ENCODE data around the gene NAV2.

GRCh38 chr11:20029193-20029592 is 316.6 kb downstream of the NAV2 start:
- TF ChIP-seq CTCF (IDR thresholded peaks at IDR 0.05; ENCODE audit: poor library complexity, severe bottlenecking) (no peak), EZH2 (IDR thresholded peaks at IDR 0.05; ENCODE audit: borderline replicate concordance, insufficient read depth, low read length, poor library complexity, severe bottlenecking) (no peak), REST (IDR thresholded peaks at IDR 0.05; ENCODE audit: borderline replicate concordance) (no peak), POLR2AphosphoS5 (IDR thresholded peaks at IDR 0.05) (no peak), SMC3 (conservative IDR thresholded peaks at IDR 0.05; ENCODE audit: poor library complexity) (no peak), RAD21 (conservative IDR thresholded peaks at IDR 0.05) (no peak), EP300 (conservative IDR thresholded peaks at IDR 0.05; ENCODE audit: poor library complexity, severe bottlenecking) (no peak), TAF1 (IDR thresholded peaks at IDR 0.05; ENCODE audit: low read depth) (no peak)

Measured in neural cell (in vitro differentiated cells).